Osteoblast (primary cell): ENCODE results near the gene TRHDE. TPM values are rescaled to one million over a fixed set of nuclear protein-coding genes. Genes with fewer than 3 reads are reported as not detected.
A peak's percentile ranks its signal among the peaks of the same experiment; 100 is the strongest.

Experiments
- DNase-seq: peaks from one replicate; pipeline ENCODE4 v3.0.0; 2011; ENCODE audit warnings: low spot score, mixed read lengths; ENCODE audit not compliant: insufficient read length; ENCODE audit errors: missing footprints
- H2AFZ ChIP-seq: 2 replicates; pipeline ENCODE4 v1.6.0; 2011; ENCODE audit warnings: mild to moderate bottlenecking, low read length
- H3K27ac ChIP-seq: 2 replicates; pipeline ENCODE4 v1.5.1; 2011; ENCODE audit warnings: mild to moderate bottlenecking, low read depth, low read length, moderate library complexity
- H3K27me3 ChIP-seq: 2 replicates; pipeline ENCODE4 v1.6.0; 2012; ENCODE audit warnings: mild to moderate bottlenecking, control low read depth, inconsistent platforms, low read length, moderate library complexity; ENCODE audit not compliant: insufficient read depth
- H3K36me3 ChIP-seq: 2 replicates; pipeline ENCODE4 v1.5.1; 2011; ENCODE audit warnings: mild to moderate bottlenecking, low read length, control low read depth, moderate library complexity; ENCODE audit not compliant: insufficient read depth
- H3K4me1 ChIP-seq: 2 replicates; pipeline ENCODE4 v1.5.1; 2011; ENCODE audit warnings: mild to moderate bottlenecking, low read length, control low read depth, moderate library complexity; ENCODE audit not compliant: insufficient read depth
- H3K4me2 ChIP-seq: 2 replicates; pipeline ENCODE4 v1.6.0; 2011; ENCODE audit warnings: mild to moderate bottlenecking, low read length; ENCODE audit not compliant: insufficient read depth
- H3K4me3 ChIP-seq: fragments of 200-600 bp; sonication (generic); 3 replicates; pipeline ENCODE4 v1.5.1; 2012; ENCODE audit warnings: mild to moderate bottlenecking, low read length, inconsistent platforms; ENCODE audit not compliant: insufficient read depth
- H3K79me2 ChIP-seq: 2 replicates; pipeline ENCODE4 v1.6.0; 2012; ENCODE audit warnings: mild to moderate bottlenecking, low read length, control low read depth, inconsistent platforms; ENCODE audit not compliant: insufficient read depth
- H3K9me3 ChIP-seq: 2 replicates; pipeline ENCODE4 v1.5.1; 2011; ENCODE audit warnings: low read depth, low read length, control low read depth
- H4K20me1 ChIP-seq: 2 replicates; pipeline ENCODE4 v1.6.0; 2012; ENCODE audit warnings: mild to moderate bottlenecking, low read length, control low read depth; ENCODE audit not compliant: insufficient read depth
- total RNA-seq: library from RNA; depleted of rRNA; stranded (reverse); fragments of >200 nt; gene quantifications from 2 replicates; pipeline ENCODE4 v1.2.3, GENCODE V29; 2012
- TF ChIP-seq, protein P1 (sequence below): IDR thresholded peaks from 2 replicates; pipeline ENCODE4 v1.5.1; 2011; ENCODE audit warnings: mild to moderate bottlenecking, low read depth, low read length, moderate library complexity; ENCODE audit errors: extremely low read depth

Gene TRHDE
- total RNA-seq, 1 donor: under 0.01 TPM

DNA sequence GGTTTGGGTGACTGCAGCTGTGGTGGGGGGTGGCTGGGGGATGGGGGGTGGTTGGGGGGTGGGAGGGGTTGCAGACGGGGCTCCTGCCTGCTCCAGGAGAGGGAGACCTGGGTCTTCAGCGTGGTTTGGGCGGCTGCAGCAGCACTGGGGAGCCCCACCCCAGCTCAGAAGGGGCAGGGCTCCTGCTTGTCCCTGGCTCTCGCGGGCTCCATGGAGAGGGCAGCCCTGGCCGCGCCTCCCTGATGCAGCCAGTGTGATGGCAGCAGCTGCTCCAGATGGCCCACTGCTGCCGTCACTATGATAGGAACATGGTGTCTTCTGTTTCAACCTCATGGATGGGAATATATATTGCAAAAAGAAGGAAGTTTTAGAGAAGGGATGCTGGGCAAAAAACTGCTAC is 22.9 kb downstream of the TRHDE start:
- Histone ChIP-seq H3K4me2 (no peak overlapping the region), H3K36me3 (no peaks in the 10 kb centered on the region), H3K27me3 (no peaks in the 10 kb centered on the region), H3K79me2 (no peaks in the 10 kb centered on the region), H3K27ac (peak overlapping the region; percentile 56), H3K9me3 (no peaks in the 10 kb centered on the region), H3K4me1 (peaks cover 9% of the 10 kb centered on the region), H3K4me3 (no peak overlapping the region), H4K20me1 (no peaks in the 10 kb centered on the region), H2AFZ (no peak overlapping the region)
- TF ChIP-seq, protein P1, sequence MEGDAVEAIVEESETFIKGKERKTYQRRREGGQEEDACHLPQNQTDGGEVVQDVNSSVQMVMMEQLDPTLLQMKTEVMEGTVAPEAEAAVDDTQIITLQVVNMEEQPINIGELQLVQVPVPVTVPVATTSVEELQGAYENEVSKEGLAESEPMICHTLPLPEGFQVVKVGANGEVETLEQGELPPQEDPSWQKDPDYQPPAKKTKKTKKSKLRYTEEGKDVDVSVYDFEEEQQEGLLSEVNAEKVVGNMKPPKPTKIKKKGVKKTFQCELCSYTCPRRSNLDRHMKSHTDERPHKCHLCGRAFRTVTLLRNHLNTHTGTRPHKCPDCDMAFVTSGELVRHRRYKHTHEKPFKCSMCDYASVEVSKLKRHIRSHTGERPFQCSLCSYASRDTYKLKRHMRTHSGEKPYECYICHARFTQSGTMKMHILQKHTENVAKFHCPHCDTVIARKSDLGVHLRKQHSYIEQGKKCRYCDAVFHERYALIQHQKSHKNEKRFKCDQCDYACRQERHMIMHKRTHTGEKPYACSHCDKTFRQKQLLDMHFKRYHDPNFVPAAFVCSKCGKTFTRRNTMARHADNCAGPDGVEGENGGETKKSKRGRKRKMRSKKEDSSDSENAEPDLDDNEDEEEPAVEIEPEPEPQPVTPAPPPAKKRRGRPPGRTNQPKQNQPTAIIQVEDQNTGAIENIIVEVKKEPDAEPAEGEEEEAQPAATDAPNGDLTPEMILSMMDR: no peak
- DNase-seq: no peak

- Histone ChIP-seq H3K9me3 (no peaks in the 10 kb centered on the region), H3K27me3 (no peaks in the 10 kb centered on the region), H4K20me1 (no peaks in the 10 kb centered on the region), H3K4me1 (peaks cover 9% of the 10 kb centered on the region), H3K79me2 (no peaks in the 10 kb centered on the region), H3K4me2 (no peak overlapping the region), H3K4me3 (no peak overlapping the region), H3K36me3 (no peaks in the 10 kb centered on the region), H2AFZ (no peak overlapping the region), H3K27ac (peak overlapping the region; percentile 56)
- DNase-seq: no peak
- TF ChIP-seq, protein P1: no peak
Measured at GRCh38 chr12:72295744-72296143, 23.6 kb downstream of the TRHDE start.

DNA sequence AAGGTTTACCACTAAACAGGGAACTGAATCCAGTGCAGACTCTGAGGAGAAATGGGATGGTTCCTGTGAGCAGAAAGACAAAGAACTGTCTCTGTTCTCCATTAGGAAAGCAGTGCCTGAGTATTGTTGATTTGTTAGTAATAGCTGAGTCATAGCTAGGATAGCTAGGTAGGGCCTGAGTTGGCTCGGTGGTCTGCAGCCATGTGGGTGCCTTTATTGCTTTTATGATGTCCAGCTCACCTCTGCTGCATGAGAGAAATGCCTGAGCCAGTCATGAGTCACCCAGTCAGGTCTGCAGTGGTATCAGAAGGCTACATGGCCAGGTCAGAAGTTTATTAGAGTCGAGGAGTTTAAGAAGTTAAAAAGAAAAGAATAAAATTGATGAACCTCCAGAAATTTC is 24.2 kb downstream of the TRHDE start:
- Histone ChIP-seq H3K4me1 (peaks cover 9% of the 10 kb centered on the region), H3K79me2 (no peaks in the 10 kb centered on the region), H2AFZ (peak overlapping the region; percentile 26), H3K4me3 (no peak overlapping the region), H3K4me2 (peak overlapping the region; percentile 51), H3K27me3 (no peaks in the 10 kb centered on the region), H4K20me1 (no peaks in the 10 kb centered on the region), H3K9me3 (no peaks in the 10 kb centered on the region), H3K27ac (peak overlapping the region; percentile 50), H3K36me3 (no peaks in the 10 kb centered on the region)
- TF ChIP-seq, protein P1: no peak
- no peak for DNase-seq

GRCh38 chr12:72297666-72298065 is 25.5 kb downstream of the TRHDE start:
- Histone ChIP-seq H3K9me3 (no peaks in the 10 kb centered on the region), H3K4me3 (no peak overlapping the region), H3K79me2 (no peaks in the 10 kb centered on the region), H3K27ac (no peak overlapping the region), H3K36me3 (no peaks in the 10 kb centered on the region), H4K20me1 (no peaks in the 10 kb centered on the region), H2AFZ (no peak overlapping the region), H3K27me3 (no peaks in the 10 kb centered on the region), H3K4me2 (no peak overlapping the region), H3K4me1 (peaks cover 9% of the 10 kb centered on the region)
- DNase-seq: no peak
- TF ChIP-seq, protein P1: no peak
